ENCODE data around the gene ZNF655. TPM values are rescaled to one million over a fixed set of nuclear protein-coding genes. Genes with fewer than 3 reads are reported as not detected.

Gene ZNF655
- total RNA-seq, 5 donors from 2014 or later (not counting 1 experiment from before 2014, with no cell fraction given), result 145 to 163 (median 157) TPM

GRCh38 chr7:99594948-99595745 is 36.7 kb downstream of the ZNF655 start:
- Mint-ChIP-seq H3K36me3 (no peaks in the 10 kb centered on the region), H3K27ac (no peak overlapping the region), H3K4me3 (no peak overlapping the region), H3K4me1 (no peaks in the 10 kb centered on the region), H3K27me3 (no peaks in the 10 kb centered on the region), H3K9me3 (no peaks in the 10 kb centered on the region)
- Histone ChIP-seq H3K27me3 (replicated peaks in 1 of 2; ENCODE audit: control insufficient read depth in 2 of 2, extremely low read depth in 1 of 2, insufficient read depth in 2 of 2, low read length in 1 of 2) (no peaks in the 10 kb centered on the region), H3K4me3 (ENCODE audit: control insufficient read depth in 1 of 2, extremely low read depth in 1 of 2, low read length in 1 of 2) (no peak overlapping the region), H3K9me3 (no peaks in the 10 kb centered on the region), H3K27ac (ENCODE audit: low read length) (no peak overlapping the region), H3K4me1 (ENCODE audit: control insufficient read depth in 1 of 2, extremely low read depth in 1 of 2, insufficient read depth in 2 of 2, low read length in 2 of 2) (no peaks in the 10 kb centered on the region), H3K36me3 (ENCODE audit: control insufficient read depth in 2 of 2, extremely low read depth in 1 of 2, insufficient read depth in 1 of 2, low read length in 1 of 2) (no peaks in the 10 kb centered on the region)
- CTCF ChIA-PET, result no interaction called here
- ATAC-seq (replicated peaks in 1 of 4), result peak in 3 of 4 experiments; percentile 34 to 47 (median 36)
- POLR2A ChIA-PET, result no interaction called here
- no peak for DNase-seq
- WGBS (ENCODE audit: insufficient coverage), result no CpG with 5 or more reads among the region's 7 CpGs

DNA sequence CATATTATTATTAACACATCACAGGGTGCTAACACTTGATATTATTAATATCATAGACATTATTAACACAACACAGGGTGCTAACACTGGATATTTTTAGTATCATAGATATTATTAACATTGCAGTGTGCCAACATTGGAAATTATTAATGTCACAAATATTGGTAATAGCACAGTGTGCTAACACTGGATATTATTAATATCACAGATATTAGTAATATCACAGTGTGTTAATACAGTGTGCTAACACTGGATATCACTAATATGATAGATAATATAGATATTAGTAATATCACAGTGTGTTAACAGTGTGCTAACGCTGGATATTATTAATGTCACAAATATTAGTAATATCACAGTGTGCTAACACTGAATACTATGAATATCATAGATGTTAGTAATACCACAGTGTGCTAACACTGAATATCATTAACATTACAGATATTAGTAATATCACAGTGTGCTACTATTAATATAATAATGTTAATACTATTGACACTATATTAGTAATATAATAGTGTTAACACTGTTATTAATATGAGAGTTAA is 38.0 kb downstream of the ZNF655 start:
- CTCF ChIA-PET, result no interaction called here
- peaks cover 0 to 4% (median 0%) of the 10 kb centered on the region in 3 donors for H3K4me1 Mint-ChIP-seq
- DNase-seq (no peak), ATAC-seq (replicated peaks in 1 of 4) (no peak)
- no peak overlapping the region for H3K4me3 Mint-ChIP-seq
- H3K9me3 Mint-ChIP-seq, result no peaks in the 10 kb centered on the region
- no peaks in the 10 kb centered on the region for H3K27me3 ChIP-seq (replicated peaks in 1 of 2; ENCODE audit: control insufficient read depth in 2 of 2, extremely low read depth in 1 of 2, insufficient read depth in 2 of 2, low read length in 1 of 2)
- H3K36me3 ChIP-seq (ENCODE audit: control insufficient read depth in 2 of 2, extremely low read depth in 1 of 2, insufficient read depth in 1 of 2, low read length in 1 of 2), result no peaks in the 10 kb centered on the region
- H3K27ac Mint-ChIP-seq, result no peak overlapping the region
- no peaks in the 10 kb centered on the region for H3K36me3 Mint-ChIP-seq
- POLR2A ChIA-PET, result no interaction called here
- WGBS (ENCODE audit: insufficient coverage), result no CpG with 5 or more reads among the region's 1 CpG
- H3K27ac ChIP-seq (ENCODE audit: low read length), result no peak overlapping the region
- H3K27me3 Mint-ChIP-seq, result no peaks in the 10 kb centered on the region
- no peak overlapping the region for H3K4me3 ChIP-seq (ENCODE audit: control insufficient read depth in 1 of 2, extremely low read depth in 1 of 2, low read length in 1 of 2)
- H3K9me3 ChIP-seq, result no peaks in the 10 kb centered on the region
- H3K4me1 ChIP-seq (ENCODE audit: control insufficient read depth in 1 of 2, extremely low read depth in 1 of 2, insufficient read depth in 2 of 2, low read length in 2 of 2), result no peaks in the 10 kb centered on the region

DNA sequence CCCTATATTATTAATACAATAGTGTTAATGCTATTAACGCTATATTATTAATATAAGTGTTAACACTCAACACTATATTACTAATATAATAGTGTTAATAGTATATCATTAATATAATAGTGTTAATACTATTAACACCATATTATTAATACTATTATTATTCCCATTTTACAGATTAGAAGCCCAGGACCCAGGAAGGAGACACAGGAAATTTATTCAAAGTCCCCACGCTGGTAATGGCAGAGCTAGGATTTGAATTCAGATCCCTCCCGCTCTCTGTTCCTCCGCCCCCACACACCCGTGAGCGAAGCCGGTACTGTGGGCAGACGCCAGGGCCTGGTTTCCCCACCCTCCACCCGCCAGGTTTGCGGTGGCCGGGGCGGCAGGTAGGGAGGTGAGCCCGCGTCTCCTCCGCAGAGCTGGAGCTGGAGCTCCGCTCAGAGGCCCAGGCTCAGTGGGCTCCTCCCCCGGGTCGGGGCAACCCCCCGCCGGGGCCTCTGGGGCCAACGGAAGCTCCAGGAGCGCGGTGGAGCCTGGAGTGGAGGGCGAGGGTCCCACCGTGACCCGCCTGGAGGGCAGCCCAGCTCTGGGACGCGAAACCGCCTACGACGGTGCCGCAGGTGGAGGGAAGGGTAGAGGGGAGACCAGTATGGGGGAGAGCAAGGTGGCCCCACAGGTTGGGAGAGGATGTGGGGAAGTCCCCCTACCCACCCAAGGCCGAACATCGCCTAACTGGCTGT is 39.5 kb downstream of the ZNF655 start, which contains the start of gene TMEM225B:
Gene TMEM225B, plus strand, starts transcription at position 506 of the 740 bp plus-strand sequence. CDS start 6,122 bp downstream, outside the sequence.
- H3K4me3 ChIP-seq (ENCODE audit: control insufficient read depth in 1 of 2, extremely low read depth in 1 of 2, low read length in 1 of 2), result no peak within 1 kb of the TSS
- peaks cover 0 to 4% (median 2%) of the 10 kb centered on the region in 3 donors for H3K4me1 Mint-ChIP-seq
- H3K9me3 ChIP-seq, result no peaks in the 10 kb centered on the region
- 70% methylated on average over 18 of the region's 34 CpGs for WGBS (ENCODE audit: insufficient coverage)
- H3K9me3 Mint-ChIP-seq, result no peaks in the 10 kb centered on the region
- H3K27me3 ChIP-seq (replicated peaks in 1 of 2; ENCODE audit: control insufficient read depth in 2 of 2, extremely low read depth in 1 of 2, insufficient read depth in 2 of 2, low read length in 1 of 2), result no peaks in the 10 kb centered on the region
- H3K4me1 ChIP-seq (ENCODE audit: control insufficient read depth in 1 of 2, extremely low read depth in 1 of 2, insufficient read depth in 2 of 2, low read length in 2 of 2), result no peaks in the 10 kb centered on the region
- H3K36me3 ChIP-seq (ENCODE audit: control insufficient read depth in 2 of 2, extremely low read depth in 1 of 2, insufficient read depth in 1 of 2, low read length in 1 of 2), result no peaks in the 10 kb centered on the region
- H3K4me3 Mint-ChIP-seq, result no peak within 1 kb of the TSS
- ChIA-PET POLR2A (interaction anchor here in 1 of 2 donors (0.7 kb wide), 1 partner anchor 143 kb away, joined by 3 read pairs; no protein-coding TSS in a partner anchor), CTCF (no interaction called here)
- H3K27me3 Mint-ChIP-seq, result no peaks in the 10 kb centered on the region
- ATAC-seq (replicated peaks in 1 of 4) (peak in 2 of 4 experiments; percentile 12 to 22), DNase-seq (no peak)
- no peak within 1 kb of the TSS for H3K27ac Mint-ChIP-seq
- H3K27ac ChIP-seq (ENCODE audit: low read length), result no peak within 1 kb of the TSS
- H3K36me3 Mint-ChIP-seq, result no peaks in the 10 kb centered on the region

GRCh38 chr7:99599836-99600235 is 41.4 kb downstream of the ZNF655 start:
- ATAC-seq (replicated peaks in 1 of 4) (no peak), DNase-seq (no peak)
- Histone ChIP-seq H3K27ac (ENCODE audit: low read length) (no peak overlapping the region), H3K36me3 (ENCODE audit: control insufficient read depth in 2 of 2, extremely low read depth in 1 of 2, insufficient read depth in 1 of 2, low read length in 1 of 2) (no peaks in the 10 kb centered on the region), H3K4me3 (ENCODE audit: control insufficient read depth in 1 of 2, extremely low read depth in 1 of 2, low read length in 1 of 2) (no peak overlapping the region), H3K27me3 (replicated peaks in 1 of 2; ENCODE audit: control insufficient read depth in 2 of 2, extremely low read depth in 1 of 2, insufficient read depth in 2 of 2, low read length in 1 of 2) (no peaks in the 10 kb centered on the region), H3K9me3 (no peaks in the 10 kb centered on the region), H3K4me1 (ENCODE audit: control insufficient read depth in 1 of 2, extremely low read depth in 1 of 2, insufficient read depth in 2 of 2, low read length in 2 of 2) (no peaks in the 10 kb centered on the region)
- no peak overlapping the region for H3K4me3 Mint-ChIP-seq
- peaks cover 0 to 4% (median 2%) of the 10 kb centered on the region in 3 donors for H3K4me1 Mint-ChIP-seq
- H3K36me3 Mint-ChIP-seq, result no peaks in the 10 kb centered on the region
- ChIA-PET CTCF (no interaction called here), POLR2A (no interaction called here)
- no peak overlapping the region for H3K27ac Mint-ChIP-seq
- no peaks in the 10 kb centered on the region for H3K9me3 Mint-ChIP-seq
- 90% methylated on average over 3 of the region's 4 CpGs for WGBS (ENCODE audit: insufficient coverage)
- H3K27me3 Mint-ChIP-seq, result no peaks in the 10 kb centered on the region

- no peak overlapping the region for H3K27ac ChIP-seq (ENCODE audit: low read length)
- DNase-seq (no peak), ATAC-seq (replicated peaks in 1 of 4) (no peak)
- H3K36me3 Mint-ChIP-seq, result no peaks in the 10 kb centered on the region
- H3K27me3 ChIP-seq (replicated peaks in 1 of 2; ENCODE audit: control insufficient read depth in 2 of 2, extremely low read depth in 1 of 2, insufficient read depth in 2 of 2, low read length in 1 of 2), result peaks cover 0 to 2% of the 10 kb centered on the region in 2 experiments
- no peaks in the 10 kb centered on the region for H3K36me3 ChIP-seq (ENCODE audit: control insufficient read depth in 2 of 2, extremely low read depth in 1 of 2, insufficient read depth in 1 of 2, low read length in 1 of 2)
- no peaks in the 10 kb centered on the region for H3K4me1 ChIP-seq (ENCODE audit: control insufficient read depth in 1 of 2, extremely low read depth in 1 of 2, insufficient read depth in 2 of 2, low read length in 2 of 2)
- no peak overlapping the region for H3K4me3 Mint-ChIP-seq
- WGBS (ENCODE audit: insufficient coverage), result 94% methylated on average over 5 of the region's 7 CpGs
- no peaks in the 10 kb centered on the region for H3K9me3 Mint-ChIP-seq
- no peak overlapping the region for H3K27ac Mint-ChIP-seq
- H3K27me3 Mint-ChIP-seq, result no peaks in the 10 kb centered on the region
- H3K9me3 ChIP-seq, result no peaks in the 10 kb centered on the region
- peaks cover 0 to 4% (median 2%) of the 10 kb centered on the region in 3 donors for H3K4me1 Mint-ChIP-seq
- CTCF ChIA-PET, result no interaction called here
- no peak overlapping the region for H3K4me3 ChIP-seq (ENCODE audit: control insufficient read depth in 1 of 2, extremely low read depth in 1 of 2, low read length in 1 of 2)
- POLR2A ChIA-PET, result no interaction called here
These were observed 43.3 kb downstream of the ZNF655 start for GRCh38 chr7:99601656-99602310.

DNA sequence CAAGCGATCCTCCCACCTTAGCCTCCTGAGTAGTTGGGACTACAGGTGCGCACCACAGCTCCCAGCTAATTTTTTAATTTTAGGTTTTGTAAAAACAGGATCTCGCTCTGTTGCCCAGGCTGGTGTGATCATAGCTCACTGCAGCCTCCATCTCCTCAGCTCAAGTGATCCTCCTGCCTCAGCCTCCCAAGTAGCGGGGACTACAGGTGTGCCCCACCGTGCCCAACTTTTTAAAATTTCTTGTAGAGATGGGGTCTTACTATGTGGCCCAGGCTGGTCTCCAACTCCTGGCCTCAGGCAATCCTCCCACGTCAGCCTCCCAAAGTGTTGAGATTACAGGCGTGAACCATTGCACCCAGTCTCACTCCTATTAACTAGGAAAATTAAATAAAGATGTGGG is 47.1 kb downstream of the ZNF655 start:
- CTCF ChIA-PET, result no interaction called here
- Histone ChIP-seq H3K4me1 (ENCODE audit: control insufficient read depth in 1 of 2, extremely low read depth in 1 of 2, insufficient read depth in 2 of 2, low read length in 2 of 2) (no peaks in the 10 kb centered on the region), H3K9me3 (no peaks in the 10 kb centered on the region), H3K27me3 (replicated peaks in 1 of 2; ENCODE audit: control insufficient read depth in 2 of 2, extremely low read depth in 1 of 2, insufficient read depth in 2 of 2, low read length in 1 of 2) (peaks cover 0 to 2% of the 10 kb centered on the region in 2 experiments), H3K27ac (ENCODE audit: low read length) (no peak overlapping the region), H3K4me3 (ENCODE audit: control insufficient read depth in 1 of 2, extremely low read depth in 1 of 2, low read length in 1 of 2) (no peak overlapping the region), H3K36me3 (ENCODE audit: control insufficient read depth in 2 of 2, extremely low read depth in 1 of 2, insufficient read depth in 1 of 2, low read length in 1 of 2) (no peaks in the 10 kb centered on the region)
- no peak for DNase-seq
- Mint-ChIP-seq H3K4me3 (no peak overlapping the region), H3K36me3 (peaks cover 4% of the 10 kb centered on the region), H3K27ac (no peak overlapping the region), H3K9me3 (no peaks in the 10 kb centered on the region), H3K27me3 (no peaks in the 10 kb centered on the region), H3K4me1 (peaks cover 0 to 4% (median 2%) of the 10 kb centered on the region in 3 donors)
- ATAC-seq (replicated peaks in 1 of 4), result no peak
- POLR2A ChIA-PET, result interaction anchor here in 1 of 2 donors (0.6 kb wide), 1 partner anchor 11 kb away, joined by 3 read pairs; no protein-coding TSS in a partner anchor
- 100% methylated on average over 2 of the region's 7 CpGs for WGBS (ENCODE audit: insufficient coverage)

All from T-cell (primary cell).